K562 (cell line): ENCODE measurements around the gene CC2D1A. TPM values are rescaled to one million over a fixed set of nuclear protein-coding genes. Genes with fewer than 3 reads are reported as not detected.

Experiments
- CEBPB ChIP-seq: fragments of 450-650 bp; IDR thresholded peaks from 2 replicates; pipeline ENCODE4 v1.6.1; 2016; ENCODE audit warnings: missing genetic modification characterization, missing compliant biosample characterization
- CREB3L1 ChIP-seq: fragments of 450-650 bp; IDR thresholded peaks from 2 replicates; pipeline ENCODE4 v1.6.1; 2014; ENCODE audit warnings: low read depth, mild to moderate bottlenecking, moderate library complexity, borderline replicate concordance
- HDAC6 ChIP-seq: IDR thresholded peaks from 2 replicates; pipeline ENCODE4 v1.6.1; 2012; ENCODE audit warnings: low read depth, mild to moderate bottlenecking, control low read depth, inconsistent platforms, low read length, moderate library complexity
- ILK ChIP-seq: fragments of 450-650 bp; IDR thresholded peaks from 2 replicates; pipeline ENCODE4 v1.6.1; 2016; ENCODE audit warnings: missing genetic modification characterization, low read depth, mild to moderate bottlenecking, missing compliant biosample characterization, moderate library complexity, borderline replicate concordance
- SREBF1 ChIP-seq: fragments of 150-350 bp; IDR thresholded peaks from 2 replicates; pipeline ENCODE4 v1.6.1; 2014; ENCODE audit warnings: antibody characterized with exemption, low read depth, low read length, borderline replicate concordance
- ZBTB40 ChIP-seq, 2 experiments: fragments of 450-650 bp in 1 of 2; sonication (generic) in 1 of 2; formaldehyde crosslinking in 1 of 2; IDR thresholded peaks; 2 replicates each; pipeline versions ENCODE4 v1.7.1 to v1.9.0; 2016 to 2022; ENCODE audit warnings: inconsistent platforms in 1 of 2, mild to moderate bottlenecking in 1 of 2, missing genetic modification reagents in 1 of 2
- ZNF12 ChIP-seq: sonication (generic); formaldehyde crosslinking; IDR thresholded peaks from 2 replicates; pipeline ENCODE4 v1.4.0; 2020; ENCODE audit warnings: mild to moderate bottlenecking, missing genetic modification reagents
- ZNF134 ChIP-seq: fragments of 250-450 bp; sonication (Bioruptor Pico); conservative IDR thresholded peaks from 2 replicates; pipeline ENCODE4 v1.4.0; 2020
- ZNF609 ChIP-seq: sonication (generic); formaldehyde crosslinking; IDR thresholded peaks from 2 replicates; pipeline ENCODE4 v1.8.1; 2023; ENCODE audit warnings: missing genetic modification reagents, mild to moderate bottlenecking, borderline replicate concordance
- ZNF780A ChIP-seq: fragments of 250-450 bp; sonication (Bioruptor Pico); IDR thresholded peaks from 2 replicates; pipeline ENCODE4 v1.5.0; 2021; ENCODE audit warnings: mild to moderate bottlenecking
- ZNF830 ChIP-seq: fragments of 250-450 bp; sonication (Bioruptor Pico); IDR thresholded peaks from 2 replicates; pipeline ENCODE4 v1.5.0; 2021; ENCODE audit warnings: mild to moderate bottlenecking
- polyA plus RNA-seq, 8 experiments: library from polyadenylated mRNA; depleted of rRNA in 4 of 8; stranded (reverse) in 5 of 8; unstranded in 3 of 8; fragments of >200 nt; fragmentation: Nextera tagmentation in 2 of 8; fragmentation: Illumina TruSeq in 1 of 8; extraction: Ambion mirVana in 2 of 8; extraction: Trizol in 1 of 8; gene quantifications; 2 replicates each; pipeline versions ENCODE4 v1.2.1 to v1.2.3, GENCODE V29; 2011 to 2014; ENCODE audit warnings: inconsistent platforms in 1 of 8, missing spikeins in 1 of 8
- total RNA-seq, 7 experiments: library from RNA; depleted of rRNA in 6 of 7; stranded (reverse); fragments of >200 nt in 6 of 7; fragmentation: Illumina TruSeq in 2 of 7; extraction: Trizol in 2 of 7; gene quantifications; 2 replicates each; pipeline versions ENCODE4 v1.2.1 to v1.2.3, GENCODE V29; 2011 to 2021; ENCODE audit warnings: low replicate concordance in 1 of 7

Gene CC2D1A
- total and polyA plus RNA-seq, 9 of the 15 experiments (the other 6 are each of a cell fraction or from before 2014, with no cell fraction given) = 0.32 to 31.0 (median 12.9) TPM

- TF ChIP-seq HDAC6 (no peak), ZBTB40 (IDR thresholded peaks at IDR 0.05) (peak; percentile 82), ZBTB40 (CRISPR knock-in tag; IDR thresholded peaks at IDR 0.05) (no peak), ZNF830 (CRISPR knock-in tag) (no peak), ZNF780A (no peak), CREB3L1 (peak; percentile 51; the same call in 1 of the 2 replicates), ZNF134 (CRISPR knock-in tag) (no peak), ZNF12 (CRISPR knock-in tag) (no peak), ZNF609 (CRISPR knock-in tag) (no peak), SREBF1 (no peak), CEBPB (tag) (no peak), ILK (tag) (no peak)
These were observed 46.3 kb downstream of the CC2D1A start, which contains the start of gene DCAF15 (continued) for GRCh38 chr19:13952154-13952930.
